ENCODE data around the gene OR10Z1. TPM values are rescaled to one million over a fixed set of nuclear protein-coding genes. Genes with fewer than 3 reads are reported as not detected.

The OR10Z1 gene
- total RNA-seq, 1 donor from 2014 or later: not detected

DNA sequence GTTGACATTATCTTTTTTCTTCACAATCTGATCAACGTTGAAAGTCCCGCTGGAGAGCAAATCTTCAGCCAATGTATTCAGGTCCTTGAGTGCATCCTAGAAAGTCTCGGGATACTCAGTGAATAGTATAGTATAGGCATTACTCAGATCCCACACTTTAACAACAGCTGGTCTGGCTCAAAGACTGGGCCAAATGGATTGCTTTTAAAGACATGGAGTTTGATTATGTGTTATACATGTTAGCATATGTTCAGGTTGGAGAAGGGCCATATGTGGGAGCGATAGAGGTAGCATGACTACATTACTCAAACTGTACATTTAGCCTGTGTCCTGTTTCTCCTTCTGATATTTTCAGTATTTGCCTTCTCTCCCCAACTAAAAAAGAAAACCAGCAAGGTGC is 33.1 kb downstream of the OR10Z1 start:
- Mint-ChIP-seq H3K9me3 (peaks cover 8% of the 10 kb centered on the region), H3K4me3 (no peak overlapping the region), H3K4me1 (ENCODE audit: low read depth) (no peaks in the 10 kb centered on the region), H3K27ac (no peak overlapping the region), H3K27me3 (ENCODE audit: insufficient read depth) (no peaks in the 10 kb centered on the region), H3K36me3 (ENCODE audit: low read depth) (no peaks in the 10 kb centered on the region)
- DNase-seq (ENCODE audit: low spot score): no peak
- intact Hi-C loops (cut with micrococcal nuclease): no loop called here

DNA sequence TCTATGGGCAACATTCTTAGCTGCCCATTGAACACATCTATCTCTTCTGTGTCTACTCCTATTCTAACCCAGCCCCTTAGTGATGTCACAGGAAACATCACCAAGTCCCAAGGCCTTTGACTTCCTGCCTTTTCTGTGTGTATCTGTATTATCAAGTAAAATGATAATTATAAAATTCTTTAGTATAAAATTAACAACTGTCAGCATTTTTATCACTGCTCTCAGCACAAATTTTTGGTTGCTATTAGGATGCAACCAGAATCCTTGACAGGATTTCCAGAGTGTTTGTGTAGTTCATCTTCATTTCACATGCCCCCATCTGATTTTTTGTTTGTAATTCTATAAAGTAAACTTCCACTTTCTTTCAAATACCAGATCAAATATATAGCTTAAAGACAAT is 33.8 kb downstream of the OR10Z1 start:
- peaks cover 10% of the 10 kb centered on the region for H3K9me3 Mint-ChIP-seq
- no peaks in the 10 kb centered on the region for H3K4me1 Mint-ChIP-seq (ENCODE audit: low read depth)
- peaks cover 2% of the 10 kb centered on the region for H3K27me3 Mint-ChIP-seq (ENCODE audit: insufficient read depth)
- H3K4me3 Mint-ChIP-seq: no peak overlapping the region
- no peak overlapping the region for H3K27ac Mint-ChIP-seq
- DNase-seq (ENCODE audit: low spot score): no peak
- intact Hi-C loops (cut with micrococcal nuclease): no loop called here
- H3K36me3 Mint-ChIP-seq (ENCODE audit: low read depth): no peaks in the 10 kb centered on the region

DNA sequence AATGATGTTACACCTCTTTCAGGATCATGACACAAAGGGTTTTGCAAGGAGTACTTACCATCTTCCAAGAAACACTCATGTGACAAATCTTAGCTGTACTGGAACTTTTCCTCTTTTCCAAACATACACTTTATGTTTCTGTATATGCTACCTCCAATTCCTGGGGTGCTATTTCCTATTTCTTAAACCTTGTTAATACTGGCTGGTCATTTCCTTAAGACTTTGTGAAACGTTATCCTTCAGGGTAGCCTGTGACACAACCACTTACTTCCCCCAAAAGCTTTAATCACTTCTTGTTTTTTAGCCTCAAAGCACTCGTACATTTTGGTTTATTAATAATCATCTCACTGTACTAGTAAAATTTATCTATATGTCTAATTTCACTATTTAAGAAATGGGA is 39.4 kb downstream of the OR10Z1 start:
- Mint-ChIP-seq H3K36me3 (ENCODE audit: low read depth) (no peaks in the 10 kb centered on the region), H3K4me3 (no peak overlapping the region), H3K27ac (no peak overlapping the region), H3K27me3 (ENCODE audit: insufficient read depth) (peaks cover 2% of the 10 kb centered on the region), H3K9me3 (peaks cover 6% of the 10 kb centered on the region), H3K4me1 (ENCODE audit: low read depth) (peaks cover 21% of the 10 kb centered on the region)
- DNase-seq (ENCODE audit: low spot score): no peak
- intact Hi-C loops (cut with micrococcal nuclease): no loop called here

DNA sequence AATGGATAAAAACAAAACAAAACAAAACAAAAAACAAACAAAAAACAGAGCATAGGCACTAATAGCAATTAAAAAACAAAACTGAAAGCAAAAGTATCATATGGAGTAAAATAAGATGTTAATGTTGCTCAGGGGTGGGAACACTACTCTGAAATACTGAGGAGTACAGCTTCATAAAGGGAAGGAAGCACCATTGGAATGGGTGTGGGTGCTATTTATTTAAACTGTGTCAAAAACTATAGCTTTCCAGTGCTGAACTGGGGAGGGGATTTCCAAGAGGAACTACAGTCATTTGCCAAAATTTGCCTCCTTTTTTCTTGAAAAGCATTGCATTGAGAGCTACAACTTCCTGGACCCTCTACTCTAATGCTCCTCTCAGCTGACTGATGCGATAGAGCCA is 41.4 kb downstream of the OR10Z1 start:
- H3K4me3 Mint-ChIP-seq: no peak overlapping the region
- no peaks in the 10 kb centered on the region for H3K36me3 Mint-ChIP-seq (ENCODE audit: low read depth)
- H3K4me1 Mint-ChIP-seq (ENCODE audit: low read depth): peaks cover 21% of the 10 kb centered on the region
- peaks cover 6% of the 10 kb centered on the region for H3K9me3 Mint-ChIP-seq
- peaks cover 2% of the 10 kb centered on the region for H3K27me3 Mint-ChIP-seq (ENCODE audit: insufficient read depth)
- DNase-seq (ENCODE audit: low spot score): no peak
- no peak overlapping the region for H3K27ac Mint-ChIP-seq
- intact Hi-C loops (cut with micrococcal nuclease): no loop called here

DNA sequence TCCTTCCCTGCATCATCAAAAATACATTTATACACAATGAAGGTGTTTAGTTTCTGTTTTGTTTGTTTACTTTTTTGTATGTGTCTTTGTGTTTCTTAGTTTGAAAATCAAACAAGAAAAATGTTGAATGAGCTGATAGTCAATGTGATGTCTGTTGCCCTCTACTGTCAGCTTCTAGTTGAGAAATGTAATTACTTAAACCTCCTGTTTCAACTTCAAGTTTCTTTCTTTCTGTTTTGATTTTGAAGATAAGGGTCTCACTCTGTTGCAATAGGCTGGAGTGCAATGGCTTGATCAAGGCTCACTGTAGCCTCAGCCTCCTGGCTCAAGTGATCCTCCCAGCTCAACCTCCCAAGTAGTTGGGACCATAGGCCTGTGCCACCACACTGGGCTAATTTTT is 44.0 kb downstream of the OR10Z1 start:
- intact Hi-C loops (cut with micrococcal nuclease): no loop called here
- no peak for DNase-seq (ENCODE audit: low spot score)
- Mint-ChIP-seq H3K9me3 (no peaks in the 10 kb centered on the region), H3K4me1 (ENCODE audit: low read depth) (peaks cover 21% of the 10 kb centered on the region), H3K36me3 (ENCODE audit: low read depth) (no peaks in the 10 kb centered on the region), H3K4me3 (no peak overlapping the region), H3K27me3 (ENCODE audit: insufficient read depth) (no peaks in the 10 kb centered on the region), H3K27ac (no peak overlapping the region)

DNA sequence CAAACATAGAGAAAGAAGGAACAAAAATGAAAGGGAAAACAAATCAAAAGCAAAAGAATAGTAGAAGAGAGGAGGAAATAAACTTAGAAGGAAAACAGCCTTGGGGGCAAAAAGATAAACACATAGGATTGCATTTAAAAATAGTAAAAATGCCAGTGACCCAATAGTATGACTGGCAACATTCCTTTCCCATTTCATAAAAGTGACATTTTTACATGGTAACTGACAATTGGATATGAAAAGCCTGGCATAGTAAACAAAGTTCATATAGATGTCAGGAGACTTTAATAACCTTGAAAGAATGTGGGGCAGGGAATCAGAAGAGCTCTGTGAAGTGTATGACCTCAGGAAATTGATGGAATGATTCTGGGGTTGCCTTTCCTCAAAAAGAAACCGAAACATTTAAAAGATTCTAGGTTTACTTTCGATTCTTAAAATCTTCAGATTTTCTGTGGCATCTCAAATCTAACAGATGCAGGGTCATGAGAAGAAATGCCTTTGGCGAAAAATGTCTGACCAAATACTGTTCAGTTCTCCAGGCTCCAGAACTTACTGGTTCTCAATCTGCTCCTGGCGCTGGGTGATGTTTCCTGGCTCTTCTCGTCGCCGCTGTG is 47.8 kb downstream of the OR10Z1 start:
- peaks cover 8% of the 10 kb centered on the region for H3K27me3 Mint-ChIP-seq (ENCODE audit: insufficient read depth)
- peaks cover 5% of the 10 kb centered on the region for H3K4me1 Mint-ChIP-seq (ENCODE audit: low read depth)
- intact Hi-C loops (cut with micrococcal nuclease): no loop called here
- H3K9me3 Mint-ChIP-seq: no peaks in the 10 kb centered on the region
- H3K4me3 Mint-ChIP-seq: no peak overlapping the region
- no peak overlapping the region for H3K27ac Mint-ChIP-seq
- no peaks in the 10 kb centered on the region for H3K36me3 Mint-ChIP-seq (ENCODE audit: low read depth)
- no peak for DNase-seq (ENCODE audit: low spot score)

DNA sequence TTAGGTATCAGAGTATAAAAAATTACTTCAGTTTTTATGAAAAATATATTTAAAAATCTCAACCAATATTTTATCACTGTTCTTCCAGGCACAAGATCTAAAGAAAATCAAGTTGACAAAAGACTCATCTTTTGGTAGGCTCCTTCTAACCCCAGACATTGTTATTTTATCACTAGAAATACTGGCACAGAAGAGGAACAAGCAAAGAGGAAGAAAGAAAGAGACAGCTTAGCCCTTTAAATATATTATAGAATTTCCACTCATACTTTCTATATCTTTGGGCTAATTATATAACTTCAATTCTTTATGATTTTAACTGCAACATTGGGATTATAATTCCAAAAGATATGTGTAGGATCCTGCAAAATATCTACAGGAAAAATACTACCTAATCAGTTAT is 49.0 kb downstream of the OR10Z1 start:
- H3K36me3 Mint-ChIP-seq (ENCODE audit: low read depth): no peaks in the 10 kb centered on the region
- H3K27ac Mint-ChIP-seq: no peak overlapping the region
- no peak overlapping the region for H3K4me3 Mint-ChIP-seq
- peaks cover under 1% of the 10 kb centered on the region for H3K4me1 Mint-ChIP-seq (ENCODE audit: low read depth)
- intact Hi-C loops (cut with micrococcal nuclease): no loop called here
- H3K9me3 Mint-ChIP-seq: no peaks in the 10 kb centered on the region
- H3K27me3 Mint-ChIP-seq (ENCODE audit: insufficient read depth): peaks cover 11% of the 10 kb centered on the region
- no peak for DNase-seq (ENCODE audit: low spot score)

DNA sequence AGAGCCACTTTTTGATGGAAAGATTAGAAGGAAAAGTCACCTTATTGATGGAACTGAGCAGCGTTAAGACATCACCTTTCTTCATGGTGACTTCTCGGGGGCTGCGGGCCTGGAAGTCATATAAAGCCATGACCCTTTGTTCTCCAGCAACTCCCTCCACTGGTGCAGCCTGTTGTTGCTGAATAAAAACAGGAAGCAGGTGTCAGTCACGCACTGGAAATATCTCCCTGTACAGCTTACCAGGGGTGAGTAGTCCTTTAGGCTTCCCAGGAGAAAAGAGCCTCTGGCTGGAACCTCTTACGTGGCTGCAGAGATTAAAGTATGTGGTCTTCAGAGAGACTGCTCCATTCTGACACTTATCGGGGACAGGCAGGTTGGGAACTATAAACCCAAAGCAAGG is 49.5 kb downstream of the OR10Z1 start:
- no peaks in the 10 kb centered on the region for H3K36me3 Mint-ChIP-seq (ENCODE audit: low read depth)
- peaks cover 11% of the 10 kb centered on the region for H3K27me3 Mint-ChIP-seq (ENCODE audit: insufficient read depth)
- intact Hi-C loops (cut with micrococcal nuclease): no loop called here
- H3K4me3 Mint-ChIP-seq: no peak overlapping the region
- DNase-seq (ENCODE audit: low spot score): no peak
- no peaks in the 10 kb centered on the region for H3K4me1 Mint-ChIP-seq (ENCODE audit: low read depth)
- no peaks in the 10 kb centered on the region for H3K9me3 Mint-ChIP-seq
- no peak overlapping the region for H3K27ac Mint-ChIP-seq

Other genes starting within 250 kb of the OR10Z1 start
- gene OR10T2, start 205.8 kb upstream of the OR10Z1 start, total RNA-seq: not detected in 2 replicates
- not detected in 2 replicates for gene OR10K2, start 179.0 kb upstream of the OR10Z1 start, total RNA-seq
- gene OR10K1, start 143.4 kb upstream of the OR10Z1 start, total RNA-seq: not detected in 2 replicates
- gene OR10R2, start 133.0 kb upstream of the OR10Z1 start, total RNA-seq: not detected in 2 replicates
- not detected in 2 replicates for gene OR6Y1, start 50.9 kb upstream of the OR10Z1 start, total RNA-seq
- gene OR6P1, start 34.7 kb upstream of the OR10Z1 start, total RNA-seq: not detected in 2 replicates
- not detected in 2 replicates for gene OR10X1, start 25.4 kb upstream of the OR10Z1 start, total RNA-seq
- gene SPTA1, start 81.4 kb downstream of the OR10Z1 start, total RNA-seq: not detected in 2 replicates
- gene OR6K2, start 95.4 kb downstream of the OR10Z1 start, total RNA-seq: not detected in 2 replicates
- not detected in 2 replicates for gene OR6K3, start 115.5 kb downstream of the OR10Z1 start, total RNA-seq
- gene OR6K6, start 149.5 kb downstream of the OR10Z1 start, total RNA-seq: not detected in 2 replicates
- not detected in 2 replicates for gene OR6N1, start 166.9 kb downstream of the OR10Z1 start, total RNA-seq
- gene OR6N2, start 175.9 kb downstream of the OR10Z1 start, total RNA-seq: not detected in 2 replicates
- not detected in 2 replicates for gene MNDA, start 226.1 kb downstream of the OR10Z1 start, total RNA-seq